Endometrium (tissue), 2 donors: ENCODE results near the gene PCBP3.
"Not testable (repeated sequence)": the region's sequence is repeated elsewhere in the genome, so short reads cannot be mapped to it uniquely, and the experiment has no call there.

ENCODE experiments used
- FAIRE-seq: peaks from 2 replicates; lab custom pipeline; 2012; peaks lifted over from hg19 to GRCh38; lab: Jason Lieb, UNC
- donor health status: control.
- donor health status: control.

PCBP3 gene

DNA sequence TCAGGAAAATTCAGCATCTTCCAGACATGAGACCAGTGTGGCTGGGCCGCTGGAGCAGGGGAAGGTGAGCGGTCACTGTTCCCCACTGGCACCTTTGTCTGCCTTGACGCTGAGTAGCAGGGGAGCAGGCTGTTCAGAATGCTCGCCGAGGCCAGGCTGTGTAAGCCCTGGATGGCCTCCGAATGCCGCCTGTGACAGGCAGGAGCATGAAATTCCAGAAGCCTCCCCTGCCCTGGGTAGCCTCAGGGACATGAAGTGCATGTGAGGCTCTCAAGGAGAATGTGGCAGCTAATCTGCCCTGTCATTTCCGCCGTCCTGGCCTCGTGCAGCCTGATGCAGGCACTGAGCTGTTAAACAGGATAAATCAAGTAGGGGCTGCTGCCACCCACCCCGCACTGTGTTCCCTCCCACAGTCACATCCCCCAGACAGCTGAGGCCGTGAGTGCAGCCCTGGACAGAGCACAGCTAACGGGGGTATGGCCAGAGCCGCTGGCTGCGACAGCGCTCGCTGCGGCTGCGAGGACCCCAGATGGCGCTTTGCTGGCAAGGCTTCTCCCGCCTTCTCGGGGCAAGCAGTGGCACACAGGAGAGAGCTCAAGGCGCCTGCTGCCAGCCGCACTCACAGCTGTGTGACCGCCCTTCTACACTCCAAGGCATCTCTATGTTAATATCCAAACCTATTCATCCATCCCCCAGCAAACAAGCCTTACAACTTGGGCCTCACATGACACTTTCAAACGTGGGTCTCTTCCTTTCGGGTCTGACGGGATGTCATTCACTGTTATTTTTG, 233.1 kb downstream of the PCBP3 start:
- FAIRE-seq: no peak

DNA sequence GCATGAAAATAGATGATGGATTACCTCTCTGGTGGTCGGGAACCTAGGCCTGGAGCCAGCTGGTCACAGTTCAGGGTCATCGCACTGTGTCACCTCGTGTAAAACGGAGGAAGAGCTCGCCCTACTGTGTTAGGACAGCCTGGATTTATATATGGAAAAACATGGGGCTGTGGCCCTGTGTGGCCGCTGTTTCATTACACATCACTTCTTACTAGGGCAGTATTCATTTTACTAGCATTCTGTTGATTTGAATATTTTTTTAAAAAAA, 233.6 kb downstream of the PCBP3 start:
- no peak for FAIRE-seq

DNA sequence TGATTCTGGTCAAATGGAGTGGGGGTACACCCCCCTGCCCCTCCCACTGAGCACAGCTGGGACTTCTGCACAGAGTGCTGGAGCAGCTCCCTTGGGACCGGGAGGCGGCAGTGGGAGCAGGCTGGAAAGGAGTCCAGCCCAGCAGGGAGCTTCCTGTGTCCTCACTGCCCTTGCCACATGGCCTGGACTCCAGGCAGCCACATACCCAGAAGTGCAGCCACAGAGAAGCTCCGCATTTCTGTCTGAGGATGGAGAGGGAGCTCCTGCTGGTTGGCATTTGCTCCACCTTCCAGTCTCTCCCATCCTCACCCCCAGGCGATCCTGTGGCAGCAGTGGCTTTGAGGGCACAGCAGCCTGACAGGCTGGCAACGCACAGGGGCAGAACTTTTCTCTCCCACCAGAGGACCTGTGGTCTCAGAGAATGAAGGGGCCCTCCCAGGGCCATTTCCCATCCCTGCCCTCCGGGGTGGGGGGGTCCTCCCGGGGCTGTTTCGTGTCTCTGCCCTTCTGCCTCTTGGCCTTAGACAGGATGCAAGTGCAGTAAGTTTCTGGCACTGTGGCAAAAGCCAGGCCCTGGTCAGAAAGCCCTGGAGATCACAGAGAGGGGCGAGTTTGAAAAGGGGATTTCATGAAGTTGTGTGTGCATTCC, 234.4 kb downstream of the PCBP3 start:
- no peak for FAIRE-seq

DNA sequence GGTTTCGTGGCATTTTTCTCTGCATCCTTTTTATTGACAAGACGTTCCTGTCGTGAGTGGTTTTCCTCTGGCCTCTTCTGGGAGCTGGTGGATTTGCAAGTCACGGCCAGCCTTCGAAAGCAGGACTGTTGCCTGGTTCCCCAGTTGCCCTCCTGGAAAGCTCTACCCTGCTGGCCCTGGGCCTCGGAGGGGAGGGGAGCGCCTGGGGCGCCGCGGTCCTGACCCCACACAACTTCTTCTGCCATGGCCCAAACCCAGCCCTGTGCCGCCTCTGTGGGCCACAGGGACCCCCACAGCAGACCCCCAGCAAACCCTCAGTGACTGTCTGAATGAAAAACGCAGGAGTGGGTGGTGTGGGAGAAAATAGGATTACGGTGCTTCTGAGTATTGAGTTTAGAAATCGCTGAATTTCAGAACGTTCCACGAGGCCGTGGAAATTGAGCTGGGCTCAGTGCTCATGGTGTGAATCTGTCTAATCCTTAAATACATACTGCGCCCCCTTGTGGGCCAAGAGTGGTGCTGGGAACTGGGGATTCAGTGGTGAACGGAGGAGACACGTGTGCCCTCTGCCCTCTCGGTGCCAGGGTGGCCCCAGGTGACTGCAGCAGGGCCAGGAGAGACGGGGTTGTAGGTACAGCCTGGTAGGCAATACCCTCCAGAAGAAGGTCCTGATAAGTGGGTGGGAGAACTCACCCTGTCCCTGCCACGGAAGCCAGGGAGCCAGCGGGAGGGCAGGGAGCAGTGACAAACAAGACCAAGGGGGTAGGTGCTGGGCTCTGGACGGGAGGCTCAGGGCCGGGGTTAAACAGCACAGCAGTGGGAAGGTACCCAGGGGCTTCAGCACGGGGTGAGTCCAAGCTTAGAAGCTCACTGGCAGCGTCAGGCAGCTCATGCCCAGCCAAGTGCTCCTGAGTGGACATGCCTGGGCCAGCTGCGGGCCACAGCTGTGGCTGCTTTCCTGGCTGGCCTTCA, 236.9 kb downstream of the PCBP3 start:
- no peak for FAIRE-seq

DNA sequence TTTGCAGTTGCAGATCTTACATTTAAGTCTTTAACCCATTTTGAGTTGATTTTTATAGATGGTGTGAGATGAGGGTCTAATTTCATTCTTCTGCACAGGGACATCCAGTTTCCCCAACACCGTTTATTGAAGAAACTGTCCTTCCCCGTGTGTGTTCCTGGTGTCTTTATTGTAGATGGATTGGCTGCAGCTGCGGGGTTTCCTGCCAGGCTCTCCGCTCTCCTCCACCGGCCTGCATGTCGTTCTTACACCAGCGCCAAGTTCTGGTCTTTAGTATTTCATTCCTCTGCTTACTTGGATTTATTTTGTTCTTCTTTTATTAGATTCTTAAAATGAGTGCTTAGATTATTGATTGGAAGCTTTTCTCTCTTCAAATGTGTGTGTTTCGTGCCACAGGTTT, 239.1 kb downstream of the PCBP3 start:
- no peak for FAIRE-seq

DNA sequence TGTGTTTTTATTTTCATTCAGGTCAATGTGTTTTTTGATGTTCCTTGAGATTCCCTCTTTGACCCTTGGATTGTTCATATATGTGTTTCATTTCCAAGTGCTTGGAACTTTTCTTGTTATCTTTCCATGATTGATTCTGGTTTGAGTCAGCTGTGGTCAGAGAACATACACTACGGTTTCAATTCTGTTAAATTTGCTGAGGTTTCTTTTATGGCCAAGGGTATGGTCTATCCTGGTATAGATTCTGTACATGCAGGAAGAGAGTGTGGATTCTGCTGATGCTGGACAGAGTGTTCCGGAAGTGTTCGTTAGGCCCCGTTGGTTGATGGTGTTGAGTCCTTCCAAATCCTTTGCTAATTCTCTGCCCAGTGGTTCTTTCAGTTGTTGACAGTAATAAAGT, 239.6 kb downstream of the PCBP3 start:
- FAIRE-seq: no peak

DNA sequence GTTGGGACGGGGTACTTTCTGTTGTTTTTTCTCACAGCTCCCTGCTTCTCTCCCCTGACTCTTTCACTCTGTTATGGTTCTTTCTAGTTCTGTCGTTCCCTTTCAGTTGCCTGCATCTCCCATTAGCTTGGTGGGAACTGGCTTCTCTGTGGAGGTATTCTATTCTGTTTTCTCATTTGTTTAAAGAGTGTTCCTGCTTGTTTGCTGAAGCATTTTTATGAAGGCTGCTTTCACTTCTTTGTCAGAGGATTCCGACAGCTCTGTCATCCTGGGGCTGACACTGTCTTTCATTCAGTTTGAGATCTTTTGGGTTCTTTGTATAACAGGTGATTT, 242.0 kb downstream of the PCBP3 start:
- FAIRE-seq: no peak

DNA sequence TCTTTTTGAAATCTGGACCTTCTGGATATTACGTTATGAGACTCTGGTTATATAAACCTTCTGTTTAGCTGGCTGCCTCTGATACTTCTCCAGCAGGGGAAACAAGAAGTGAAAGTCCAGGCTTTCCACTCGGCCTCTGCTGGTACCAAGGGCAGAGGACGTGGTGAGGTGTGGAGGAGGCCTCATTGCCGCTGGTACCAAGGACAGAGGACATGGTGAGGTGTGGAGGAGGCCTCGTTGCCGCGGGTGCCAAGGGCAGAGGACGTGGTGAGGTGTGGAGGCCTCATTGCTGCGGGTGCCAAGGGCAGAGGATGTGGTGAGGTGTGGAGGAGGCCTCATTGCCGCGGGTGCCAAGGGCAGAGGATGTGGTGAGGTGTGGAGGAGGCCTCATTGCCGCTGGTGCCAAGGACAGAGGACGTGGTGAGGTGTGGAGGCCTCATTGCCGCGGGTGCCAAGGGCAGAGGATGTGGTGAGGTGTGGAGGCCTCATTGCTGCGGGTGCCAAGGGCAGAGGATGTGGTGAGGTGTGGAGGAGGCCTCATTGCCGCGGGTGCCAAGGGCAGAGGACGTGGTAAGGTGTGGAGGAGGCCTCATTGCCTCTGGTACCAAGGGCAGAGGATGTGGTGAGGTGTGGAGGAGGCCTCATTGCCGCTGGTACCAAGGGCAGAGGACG, 242.5 kb downstream of the PCBP3 start:
- not testable (repeated sequence) for FAIRE-seq

DNA sequence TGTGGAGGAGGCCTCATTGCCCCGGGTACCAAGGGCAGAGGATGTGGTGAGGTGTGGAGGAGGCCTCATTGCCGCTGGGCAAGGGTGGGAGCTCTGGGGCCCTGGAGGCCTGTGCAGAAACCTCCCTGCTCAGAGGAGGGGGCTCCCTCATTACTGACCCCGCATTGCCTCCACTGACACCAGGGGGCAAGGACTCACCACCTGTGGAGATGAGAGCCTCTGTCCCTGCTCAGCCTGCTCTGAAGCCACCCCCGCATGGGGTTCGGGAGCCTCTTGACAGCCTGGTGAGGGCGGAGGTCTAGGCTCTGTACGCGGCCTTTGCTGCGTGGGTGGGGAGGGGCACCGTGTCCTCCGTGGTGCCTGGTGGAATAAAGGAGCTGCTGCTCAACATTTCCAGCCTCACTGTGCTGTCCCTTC, 243.1 kb downstream of the PCBP3 start:
- FAIRE-seq: no peak

DNA sequence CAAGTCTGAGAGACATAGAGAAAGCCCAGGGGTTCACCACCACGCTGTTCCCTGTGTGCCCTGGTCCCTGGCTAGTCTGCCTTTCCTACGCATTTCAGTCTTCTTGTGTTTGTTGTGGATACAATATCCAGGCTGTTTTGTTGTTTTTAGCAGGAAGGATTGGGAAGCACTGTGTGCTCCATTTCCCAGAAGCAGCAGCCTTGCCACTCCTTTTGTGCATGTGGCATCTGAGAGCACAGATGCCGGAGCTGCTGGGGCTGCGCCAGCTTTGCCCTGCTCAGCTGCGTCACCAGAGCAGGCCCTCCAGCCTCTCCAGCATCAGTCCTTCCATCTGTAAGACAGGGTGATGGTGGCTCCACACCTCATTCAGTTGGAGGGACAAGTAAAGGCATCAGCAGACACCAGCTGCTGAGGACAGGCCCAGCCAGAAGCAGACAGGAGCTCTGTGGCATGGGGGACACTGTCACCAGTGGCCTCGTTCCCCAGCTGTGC, 243.6 kb downstream of the PCBP3 start:
- no peak for FAIRE-seq

DNA sequence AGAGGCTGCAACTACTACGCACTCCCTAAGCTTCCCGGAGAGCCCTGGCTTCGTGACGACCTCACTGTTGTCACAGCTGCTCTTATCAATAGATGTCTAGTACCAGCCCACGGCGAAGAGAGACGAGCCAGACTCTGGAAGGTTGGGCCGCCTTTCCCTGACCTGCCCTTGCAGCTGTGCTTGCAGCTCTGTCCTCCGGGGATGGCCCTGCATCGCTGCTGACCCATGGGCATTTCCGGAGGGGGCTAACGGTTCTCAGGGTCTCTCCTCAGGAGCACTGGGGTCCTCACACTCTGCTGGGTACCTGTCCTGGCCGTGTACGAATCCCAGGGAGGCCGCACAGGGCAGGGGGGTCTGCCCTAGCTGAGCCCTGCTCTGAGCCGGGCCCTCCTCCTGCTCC, 244.3 kb downstream of the PCBP3 start:
- no peak for FAIRE-seq

DNA sequence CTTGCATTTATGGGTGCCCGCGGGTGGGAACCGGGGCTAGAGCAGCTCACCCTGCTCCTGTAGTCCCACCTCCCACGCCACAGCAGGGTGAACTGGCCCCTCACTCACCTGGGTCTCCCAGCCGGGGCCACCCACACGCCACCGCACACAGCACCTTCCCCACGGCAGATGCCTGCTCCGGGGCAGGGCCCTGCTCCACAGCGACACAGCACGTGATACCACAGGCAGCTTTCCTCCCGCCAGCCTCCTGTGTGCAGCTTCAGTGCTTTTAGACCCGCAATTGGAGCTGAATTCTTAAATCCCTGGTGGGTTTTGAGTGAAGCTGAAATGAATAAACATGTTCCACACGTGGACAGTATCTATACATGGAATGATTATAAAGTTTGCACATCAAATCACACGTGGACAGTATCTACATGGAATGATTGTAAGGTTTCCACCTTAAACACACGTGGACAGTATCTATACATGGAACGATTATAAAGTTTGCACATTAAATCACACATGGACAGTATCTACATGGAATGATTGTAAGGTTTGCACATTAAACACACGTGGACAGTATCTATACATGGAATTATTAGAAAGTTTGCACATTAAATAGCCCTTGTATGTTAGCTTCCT, 245.0 kb downstream of the PCBP3 start:
- FAIRE-seq: no peak

DNA sequence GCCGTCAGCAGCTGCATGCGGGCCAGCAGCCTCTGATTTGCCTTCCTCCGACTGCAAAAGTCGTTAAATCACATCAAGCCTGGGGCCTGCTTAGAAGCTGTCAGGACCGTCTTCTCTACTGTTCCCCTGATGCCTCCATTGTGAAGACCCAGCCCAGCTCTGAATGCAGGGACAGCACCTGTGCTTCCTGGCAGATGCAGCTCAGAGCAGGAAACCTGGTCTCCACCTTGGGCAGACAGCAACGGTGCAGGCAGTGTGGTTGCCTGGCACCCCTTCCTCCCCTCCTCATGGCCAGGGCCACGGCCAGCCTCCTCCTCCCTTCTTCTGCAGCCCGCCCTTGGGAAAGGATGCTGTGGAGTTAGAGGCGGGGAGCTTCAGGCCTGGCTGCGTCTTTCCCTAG, 245.7 kb downstream of the PCBP3 start:
- FAIRE-seq: no peak

DNA sequence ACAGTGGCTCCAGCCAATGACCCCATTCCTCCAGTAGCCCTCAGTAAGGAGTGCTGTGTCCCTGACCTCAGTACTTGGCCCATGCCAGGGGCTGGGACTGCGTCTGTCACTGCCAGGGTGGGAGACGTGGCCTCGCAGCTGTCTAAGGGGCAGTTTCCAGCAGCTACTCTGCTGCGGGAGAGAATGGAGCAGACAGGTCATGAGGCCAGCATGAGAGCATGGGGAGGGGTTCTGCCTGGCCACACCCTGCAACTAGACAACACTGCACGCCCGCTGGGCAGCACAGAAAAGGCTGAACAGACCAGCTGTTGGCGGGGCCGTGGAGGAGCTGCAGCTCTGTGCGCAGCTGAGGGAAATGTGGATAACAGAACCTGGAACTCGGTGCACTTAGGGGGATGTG, 246.4 kb downstream of the PCBP3 start:
- no peak for FAIRE-seq

DNA sequence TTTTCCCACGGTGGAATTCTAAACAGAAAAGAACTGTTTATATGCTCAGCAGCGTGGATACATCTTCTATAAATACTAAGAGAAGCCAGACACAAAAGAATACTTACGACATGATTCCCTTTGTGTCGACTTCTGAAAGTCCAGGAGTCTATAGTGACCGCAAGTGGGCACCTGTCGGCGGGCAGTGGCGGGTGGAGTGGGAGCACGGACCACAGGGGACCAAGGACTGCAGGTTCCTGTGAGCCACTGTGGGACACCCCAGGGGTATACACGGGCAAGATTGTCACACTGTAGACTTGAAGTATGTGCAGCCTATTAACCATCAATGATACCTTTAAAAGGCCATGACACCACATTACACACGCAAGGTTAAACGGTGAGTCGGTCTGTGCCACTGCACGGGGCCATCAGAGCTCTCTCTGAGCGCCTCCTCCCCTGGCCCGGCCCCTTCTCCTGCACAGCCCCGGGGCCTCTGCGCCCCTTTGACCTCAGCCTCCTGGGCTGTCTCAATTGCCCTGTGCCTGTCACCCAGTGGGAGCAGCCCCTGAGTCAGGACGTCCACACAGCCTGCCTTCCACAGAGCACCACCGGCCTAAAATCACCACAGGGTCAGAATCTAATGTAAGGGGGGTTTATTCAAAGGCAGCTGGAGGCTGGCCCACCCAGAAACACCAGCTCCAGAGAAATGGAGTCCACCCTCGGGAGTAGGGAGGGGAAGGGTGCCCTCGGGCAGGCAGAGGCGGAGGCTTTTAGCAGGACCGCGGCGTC, 248.0 kb downstream of the PCBP3 start:
- FAIRE-seq: no peak

DNA sequence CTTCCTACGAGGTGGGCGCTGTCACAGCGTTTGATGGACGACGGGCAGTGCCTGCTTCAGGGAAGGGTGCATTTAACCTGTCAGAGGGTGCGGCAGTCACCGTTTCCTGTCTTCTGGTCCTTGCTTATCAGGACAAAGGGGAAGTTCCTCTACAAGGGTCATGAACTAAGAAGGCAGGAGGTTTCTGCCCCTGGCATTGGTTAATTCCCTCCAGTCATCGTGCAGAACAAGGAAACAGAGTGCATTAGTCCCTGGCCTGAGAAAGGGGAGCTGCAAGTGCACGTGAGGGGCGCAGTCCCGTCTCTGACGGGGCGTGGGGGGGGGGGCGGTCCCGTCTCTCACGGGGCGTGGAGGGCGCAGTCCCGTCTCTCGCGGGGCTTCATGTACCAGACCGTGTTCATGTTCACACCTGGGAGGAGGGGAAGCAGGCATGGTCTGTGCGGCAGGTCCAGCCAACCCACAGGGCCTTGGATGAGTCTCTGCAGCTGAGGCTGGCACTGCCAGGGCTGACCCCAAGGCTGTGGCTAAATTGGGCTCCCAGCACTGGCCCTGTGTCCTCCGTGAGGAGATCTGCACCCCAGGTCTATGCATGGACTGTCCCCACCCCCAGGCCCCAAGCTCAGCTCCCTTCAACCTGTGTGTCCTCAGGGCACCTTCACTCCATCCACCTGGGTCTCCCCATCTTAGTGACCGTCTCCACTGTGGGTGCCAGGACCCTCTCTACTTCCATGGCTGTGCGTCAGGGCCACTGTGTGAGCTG, 248.8 kb downstream of the PCBP3 start:
- FAIRE-seq: no peak

DNA sequence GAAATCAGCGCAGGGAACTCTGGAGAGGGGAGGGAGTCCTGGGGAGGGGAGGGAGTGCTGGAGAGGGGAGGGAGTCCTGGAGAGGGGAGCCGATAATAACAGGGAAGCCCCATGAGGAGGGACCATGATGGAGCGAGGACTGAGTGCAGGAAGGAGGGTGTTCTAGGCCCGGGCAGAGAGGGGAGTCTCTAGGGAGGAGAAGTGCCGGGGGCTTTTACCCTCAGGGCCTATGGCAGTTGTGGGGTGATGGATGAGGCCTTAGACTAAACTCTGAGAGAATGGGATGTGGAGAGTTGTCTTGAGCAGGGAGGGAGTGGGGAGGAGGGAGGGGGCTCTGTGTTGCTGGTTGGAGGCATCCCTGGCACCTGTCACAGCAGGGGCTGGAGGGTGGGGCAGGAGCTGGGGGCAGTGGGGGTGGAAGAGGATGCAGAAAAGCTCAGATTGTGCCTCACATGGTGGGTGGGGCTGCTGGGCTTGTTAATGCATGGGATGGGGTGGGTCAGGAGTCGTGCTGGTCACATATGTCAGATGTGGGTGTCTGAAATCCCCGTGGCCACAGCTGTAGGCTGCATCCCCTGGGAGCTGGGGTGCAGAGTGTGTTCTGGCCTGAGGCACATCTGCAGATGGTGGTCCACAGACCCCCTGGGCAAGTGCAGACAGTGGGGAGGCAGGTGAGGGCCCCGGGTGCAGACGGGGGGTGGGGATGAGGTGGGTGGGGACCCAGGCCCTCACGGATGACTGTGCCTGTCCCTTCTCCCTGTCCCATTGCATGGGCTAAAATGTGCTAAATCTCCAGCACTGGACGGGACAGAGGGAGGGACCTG, 249.6 kb downstream of the PCBP3 start:
- no peak for FAIRE-seq

DNA sequence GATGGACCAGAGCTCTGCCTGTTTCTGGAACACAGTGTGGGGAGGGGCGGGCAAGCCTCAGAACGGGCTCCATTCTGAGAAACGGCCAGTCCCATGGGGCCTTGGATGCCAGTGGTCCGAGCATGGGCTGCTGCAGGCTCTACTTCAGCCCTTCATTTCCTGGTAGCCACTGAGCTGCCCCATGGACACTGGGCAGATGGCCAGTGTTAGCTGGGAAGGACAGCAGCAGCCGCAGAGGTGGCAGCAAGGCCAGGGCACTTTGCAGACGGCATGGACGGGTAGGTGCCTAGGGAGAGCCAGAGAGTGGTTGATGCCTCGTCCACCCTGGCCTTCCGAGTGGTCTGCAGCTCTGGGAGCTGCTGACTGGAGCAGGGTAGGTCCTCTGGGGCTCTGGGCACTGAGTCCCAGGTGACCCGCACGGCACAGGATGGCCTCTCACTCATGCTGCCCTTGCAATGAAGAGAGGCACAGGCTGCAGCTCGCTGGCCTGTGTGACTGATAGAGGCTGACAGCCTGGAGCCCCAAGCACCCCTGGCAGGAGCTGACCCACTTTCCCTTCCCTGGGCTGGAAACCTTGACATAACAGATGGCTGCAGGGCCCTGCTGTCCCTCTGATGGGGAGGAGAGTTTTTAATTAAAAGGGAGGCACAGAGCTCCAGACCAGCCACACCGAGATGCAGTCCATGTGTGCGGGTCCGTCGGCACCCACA, 250.4 kb downstream of the PCBP3 start:
- no peak for FAIRE-seq

DNA sequence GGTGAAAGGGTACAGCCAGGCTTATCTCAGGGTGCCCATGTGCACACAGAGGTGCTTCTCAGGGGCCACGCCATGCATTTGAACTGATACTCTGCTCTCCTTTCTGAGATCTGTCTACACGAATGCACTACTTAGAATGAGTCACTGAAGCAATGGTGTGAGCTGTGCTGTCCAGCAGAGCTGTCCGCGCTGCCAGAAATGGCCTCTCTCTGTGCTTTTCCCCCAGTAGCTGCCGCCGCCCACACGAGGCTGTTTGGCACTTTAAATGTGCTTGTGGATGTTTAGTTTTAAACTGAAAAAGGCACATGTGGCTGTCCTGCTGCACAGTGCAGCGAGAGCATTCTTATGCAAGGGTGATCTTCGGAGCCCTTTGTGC, 250.9 kb downstream of the PCBP3 start:
- no peak for FAIRE-seq
